Measurements from ENCODE around the gene RBM39.

DNA sequence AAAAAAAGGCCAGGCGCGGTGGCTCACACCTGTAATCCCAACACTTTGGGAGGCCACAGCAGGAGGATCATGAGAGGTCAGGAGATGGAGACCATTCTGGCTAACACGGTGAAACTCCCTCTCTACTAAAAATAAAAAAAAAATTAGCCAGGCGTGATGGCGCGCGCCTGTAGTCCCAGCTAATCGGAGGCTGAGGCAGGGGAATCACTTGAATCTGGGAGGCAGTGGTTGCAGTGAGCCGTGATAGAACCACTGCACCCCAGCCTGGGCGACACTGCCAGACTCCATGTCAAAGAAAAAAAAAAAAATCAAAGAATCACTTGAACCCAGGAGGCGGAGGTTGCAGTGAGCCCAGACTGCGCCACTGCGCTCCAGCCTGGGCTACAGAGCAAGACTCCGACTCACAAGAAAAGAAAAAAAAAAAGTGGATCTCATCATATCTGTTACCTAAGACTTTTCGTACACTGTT, 4.2 kb downstream of the RBM39 start:
- TF ChIP-seq, protein P1, sequence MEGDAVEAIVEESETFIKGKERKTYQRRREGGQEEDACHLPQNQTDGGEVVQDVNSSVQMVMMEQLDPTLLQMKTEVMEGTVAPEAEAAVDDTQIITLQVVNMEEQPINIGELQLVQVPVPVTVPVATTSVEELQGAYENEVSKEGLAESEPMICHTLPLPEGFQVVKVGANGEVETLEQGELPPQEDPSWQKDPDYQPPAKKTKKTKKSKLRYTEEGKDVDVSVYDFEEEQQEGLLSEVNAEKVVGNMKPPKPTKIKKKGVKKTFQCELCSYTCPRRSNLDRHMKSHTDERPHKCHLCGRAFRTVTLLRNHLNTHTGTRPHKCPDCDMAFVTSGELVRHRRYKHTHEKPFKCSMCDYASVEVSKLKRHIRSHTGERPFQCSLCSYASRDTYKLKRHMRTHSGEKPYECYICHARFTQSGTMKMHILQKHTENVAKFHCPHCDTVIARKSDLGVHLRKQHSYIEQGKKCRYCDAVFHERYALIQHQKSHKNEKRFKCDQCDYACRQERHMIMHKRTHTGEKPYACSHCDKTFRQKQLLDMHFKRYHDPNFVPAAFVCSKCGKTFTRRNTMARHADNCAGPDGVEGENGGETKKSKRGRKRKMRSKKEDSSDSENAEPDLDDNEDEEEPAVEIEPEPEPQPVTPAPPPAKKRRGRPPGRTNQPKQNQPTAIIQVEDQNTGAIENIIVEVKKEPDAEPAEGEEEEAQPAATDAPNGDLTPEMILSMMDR (conservative IDR thresholded peaks at IDR 0.05; ENCODE audit: low read depth, low read length) = no peak
- TF ChIP-seq EZH2 (IDR thresholded peaks at IDR 0.05; ENCODE audit: low read length, unreplicated experiment) = no peak
- TF ChIP-seq EZH2phosphoT487 (IDR thresholded peaks at IDR 0.05; ENCODE audit: borderline replicate concordance, low read length) = no peak
